Mucosa of descending colon (tissue), 3 donors: Measurements from ENCODE around the gene STAT5A. TPM values are rescaled to one million over a fixed set of nuclear protein-coding genes. Genes with fewer than 3 reads are reported as not detected.

Source experiments
- ATAC-seq: fragments of 200-7000 bp; cut with Tn5 transposase; one replicate; pipeline ENCODE4 v1.9.1; 2020; ENCODE audit warnings: mild to moderate bottlenecking, moderate library complexity
- DNase-seq, 3 donors: peaks; one replicate each; pipeline ENCODE4 v3.0.0-alpha.2; 2020
- H3K36me3 ChIP-seq: fragments of 200-600 bp; one replicate; pipeline ENCODE4 v1.8.0; 2021; ENCODE audit warnings: low read depth, mild to moderate bottlenecking
- H3K4me1 ChIP-seq: fragments of 200-600 bp; one replicate; pipeline ENCODE4 v1.8.0; 2021; ENCODE audit warnings: low read depth, mild to moderate bottlenecking
- H3K4me3 ChIP-seq: fragments of 200-600 bp; one replicate; pipeline ENCODE4 v1.8.0; 2021; ENCODE audit warnings: mild to moderate bottlenecking
- H3K9me3 ChIP-seq: fragments of 200-600 bp; one replicate; pipeline ENCODE4 v1.8.0; 2021; ENCODE audit warnings: mild to moderate bottlenecking
- CTCF ChIP-seq: fragments of 200-600 bp; IDR thresholded peaks from one replicate; pipeline ENCODE4 v1.8.0; 2022; ENCODE audit warnings: antibody characterized with exemption, mild to moderate bottlenecking
- intact Hi-C, 2 donors: fragments of 100-400 bp; cut with DNase I in 1 of 2; cut with micrococcal nuclease in 1 of 2; formaldehyde crosslinking; loops; one replicate each; pipeline versions ENCODE4 v1.11.0 to v1.11.1; 2022; cut with DNase I, micrococcal nuclease
- total RNA-seq, 3 donors: library from RNA; stranded (reverse); fragmentation: NEBNext Ultra II Directional in 2 of 3; extraction: Animal tissue kit (Norgen Biotek cat#: 25700) in 2 of 3; gene quantifications; one replicate each; pipeline versions ENCODE4 v1.2.1 to v1.2.4, GENCODE V29; 2021 to 2023
- donor health status: DM: no; HTN: no; CAD: no; lungs with moderate emphysema.
- donor health status: DM: no; HTN: no; CAD: no.
- donor health status: DM: no; HTN: yes; CAD: no.

The STAT5A gene
- total RNA-seq, 3 donors from 2014 or later: 26.4 to 53.7 (median 29.7) TPM

DNA sequence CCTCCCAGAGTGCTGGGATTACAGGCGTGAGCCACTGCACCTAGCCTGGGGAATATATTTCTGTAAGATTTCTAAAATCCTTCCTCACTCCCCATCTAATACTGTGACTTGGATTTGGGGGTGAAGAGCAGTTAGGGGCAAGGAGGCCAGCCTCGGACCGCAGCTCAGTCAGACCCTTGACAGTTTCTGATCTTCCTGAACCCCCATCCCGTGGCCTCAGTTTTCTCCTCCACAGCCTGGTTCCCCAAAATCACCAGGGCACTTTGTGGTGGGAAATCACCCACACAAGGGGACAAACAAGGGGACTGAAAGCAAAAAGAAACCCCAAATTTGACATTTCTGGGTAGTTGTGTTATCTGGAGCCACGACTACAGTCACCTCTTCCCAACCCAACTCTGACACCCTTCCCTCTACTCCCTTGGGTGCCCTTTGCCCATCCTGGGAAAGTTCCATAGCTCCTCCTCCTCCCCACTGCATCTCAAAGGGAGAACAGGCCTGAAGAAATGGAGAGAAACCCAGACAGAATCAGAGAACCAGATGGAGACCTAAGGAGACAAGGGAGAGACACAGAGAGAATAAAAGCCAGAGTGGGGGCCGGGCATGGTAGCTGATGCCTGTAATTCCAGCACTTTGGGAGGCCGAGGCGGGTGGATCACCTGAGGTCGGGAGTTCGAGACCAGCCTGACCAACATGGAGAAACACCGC is 2.8 kb upstream of the STAT5A start:
- no peak for DNase-seq

GRCh38 chr17:42286411-42287221 is 1.7 kb upstream of the STAT5A start:
- H3K4me1 ChIP-seq: peaks cover 9% of the 10 kb centered on the region
- no peak for TF ChIP-seq CTCF
- intact Hi-C loops: no loop called here
- no peak for DNase-seq
- no peak overlapping the region for H3K4me3 ChIP-seq
- no peaks in the 10 kb centered on the region for H3K36me3 ChIP-seq
- no peaks in the 10 kb centered on the region for H3K9me3 ChIP-seq
- ATAC-seq: no peak

More for the DNA sequence above, 2.8 kb upstream of the STAT5A start:
- no peak for TF ChIP-seq CTCF
- no peaks in the 10 kb centered on the region for H3K36me3 ChIP-seq
- intact Hi-C loops: no loop called here
- no peak for ATAC-seq
- no peaks in the 10 kb centered on the region for H3K9me3 ChIP-seq
- no peak overlapping the region for H3K4me3 ChIP-seq
- H3K4me1 ChIP-seq: peaks cover 9% of the 10 kb centered on the region

DNA sequence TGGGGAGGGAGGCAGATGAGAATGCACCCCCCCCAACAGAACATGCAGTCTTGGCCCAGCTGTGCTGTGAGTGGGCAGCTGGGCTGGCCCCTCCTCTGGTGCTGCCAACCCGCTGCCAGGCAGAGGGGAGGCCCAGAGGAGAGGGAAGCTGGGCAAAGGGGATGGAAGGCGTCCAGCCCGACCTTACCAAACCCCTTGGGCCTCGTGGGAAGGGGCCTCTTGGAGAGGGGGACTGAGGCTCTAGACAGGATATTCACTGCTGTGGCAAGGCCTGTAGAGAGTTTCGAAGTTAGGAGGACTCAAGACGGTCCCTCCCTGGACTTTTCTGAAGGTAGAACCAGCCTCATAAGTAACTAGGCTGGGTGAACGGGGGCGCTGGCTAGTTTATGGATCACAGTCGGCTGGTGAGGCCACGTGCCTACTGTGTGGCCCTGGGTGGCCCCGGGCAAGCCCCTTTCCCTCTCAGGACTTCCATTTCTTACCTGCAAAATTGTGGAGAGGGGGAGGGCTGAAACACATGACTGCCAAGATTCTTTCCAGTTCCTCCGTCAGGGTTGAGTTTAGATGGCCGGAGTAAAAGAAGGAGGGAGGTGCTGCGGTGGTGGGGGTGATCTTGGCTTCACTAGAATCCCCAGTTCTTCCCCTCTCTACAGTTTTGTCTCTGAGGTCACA is 857 bp upstream of the STAT5A start:
- H3K36me3 ChIP-seq: no peaks in the 10 kb centered on the region
- no peaks in the 10 kb centered on the region for H3K9me3 ChIP-seq
- H3K4me3 ChIP-seq: peak overlapping the region; percentile 31
- intact Hi-C loops: no loop called here
- DNase-seq (peak; percentile 53 to 77 (median 59)), ATAC-seq (peak; percentile 11)
- peaks cover 9% of the 10 kb centered on the region for H3K4me1 ChIP-seq
- no peak for TF ChIP-seq CTCF

DNA sequence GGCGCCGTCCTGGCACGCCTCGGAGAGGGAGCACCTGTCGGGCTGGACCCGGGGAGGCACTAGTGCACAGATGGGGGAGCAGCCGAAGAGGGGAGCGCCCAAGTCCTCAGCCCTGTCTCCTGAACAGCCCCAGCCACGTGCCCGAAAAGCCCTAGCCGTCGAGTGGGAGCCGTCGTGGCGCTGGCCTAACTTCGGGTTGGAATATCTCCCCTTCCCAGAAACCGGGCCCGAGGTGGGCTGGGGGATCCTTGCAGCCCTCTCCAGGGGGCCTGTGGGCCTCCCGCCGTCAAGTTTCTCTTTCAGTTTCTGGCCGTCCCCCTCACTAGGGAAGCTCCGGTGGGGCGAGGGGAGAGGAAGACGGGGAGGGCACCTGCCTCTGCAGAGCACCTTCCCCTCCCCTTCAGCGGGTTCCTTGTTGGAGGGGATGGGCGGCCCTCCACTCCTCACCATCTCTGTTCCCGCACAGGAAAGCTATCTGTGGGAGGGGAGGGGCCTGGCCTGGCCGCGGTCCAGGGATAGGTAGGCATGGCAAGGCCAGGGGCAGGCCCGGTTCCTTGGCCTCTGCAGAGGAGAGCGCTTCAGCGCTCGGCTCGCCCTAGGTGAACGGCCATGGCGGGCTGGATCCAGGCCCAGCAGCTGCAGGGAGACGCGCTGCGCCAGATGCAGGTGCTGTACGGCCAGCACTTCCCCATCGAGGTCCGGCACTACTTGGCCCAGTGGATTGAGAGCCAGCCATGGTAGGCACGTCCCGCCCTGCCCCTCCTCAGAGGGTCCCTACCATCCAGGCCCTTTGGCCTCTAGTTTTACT is 709 bp downstream of the STAT5A start:
- ATAC-seq (peak; percentile 56), DNase-seq (peak; percentile 63 to 85 (median 78))
- Histone ChIP-seq H3K4me3 (peak overlapping the region; percentile 31), H3K36me3 (no peaks in the 10 kb centered on the region), H3K4me1 (peaks cover 9% of the 10 kb centered on the region), H3K9me3 (no peaks in the 10 kb centered on the region)
- intact Hi-C loops: no loop called here
- TF ChIP-seq CTCF: no peak

DNA sequence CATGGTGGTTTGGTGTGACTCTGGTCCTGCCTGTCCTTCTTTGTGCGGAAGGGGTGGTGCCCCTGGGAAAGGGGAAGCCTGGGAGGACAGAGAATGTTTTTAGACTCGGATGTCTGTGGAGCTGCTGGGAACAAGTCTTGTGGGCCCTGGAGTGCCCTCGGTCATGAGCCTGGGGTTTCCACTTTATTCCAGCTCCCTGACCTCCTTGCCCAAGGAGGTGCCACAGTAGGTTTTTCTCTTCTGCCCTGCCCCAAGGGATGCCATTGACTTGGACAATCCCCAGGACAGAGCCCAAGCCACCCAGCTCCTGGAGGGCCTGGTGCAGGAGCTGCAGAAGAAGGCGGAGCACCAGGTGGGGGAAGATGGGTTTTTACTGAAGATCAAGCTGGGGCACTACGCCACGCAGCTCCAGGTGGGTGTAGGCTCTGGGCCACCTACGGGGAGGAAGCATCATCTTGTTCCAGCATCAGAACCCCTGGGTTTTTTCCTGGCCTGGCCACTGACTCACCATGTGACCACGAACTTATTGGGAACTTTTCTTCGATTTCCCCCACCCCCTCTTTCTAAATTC is 1.4 kb downstream of the STAT5A start:
- DNase-seq: no peak
- intact Hi-C loops: no loop called here
- Histone ChIP-seq H3K4me1 (peaks cover 9% of the 10 kb centered on the region), H3K36me3 (no peaks in the 10 kb centered on the region), H3K9me3 (no peaks in the 10 kb centered on the region), H3K4me3 (no peak overlapping the region)
- no peak for ATAC-seq
- TF ChIP-seq CTCF: no peak
